HepG2 (cell line): ENCODE measurements around the gene RUSC1. TPM values are rescaled to one million over a fixed set of nuclear protein-coding genes. Genes with fewer than 3 reads are reported as not detected.

Source experiments
- ATF1 ChIP-seq: IDR thresholded peaks from 2 replicates; pipeline ENCODE4 v1.6.1; 2016; ENCODE audit warnings: mild to moderate bottlenecking, control low read depth
- CBFB ChIP-seq: sonication (generic); formaldehyde crosslinking; IDR thresholded peaks from 2 replicates; pipeline ENCODE4 v1.4.0; 2020; ENCODE audit warnings: missing genetic modification reagents
- CBX1 ChIP-seq: IDR thresholded peaks from one replicate; pipeline ENCODE4 v1.6.1; 2016; ENCODE audit warnings: antibody characterized with exemption, low read depth
- IRF2 ChIP-seq: IDR thresholded peaks from 2 replicates; pipeline ENCODE4 v1.6.1; 2018; ENCODE audit warnings: missing genetic modification reagents, missing compliant biosample characterization
- MXD4 ChIP-seq: IDR thresholded peaks from 2 replicates; pipeline ENCODE4 v1.6.1; 2016; ENCODE audit warnings: mild to moderate bottlenecking, missing biosample characterization, missing genetic modification reagents
- MYC ChIP-seq: sonication (generic); formaldehyde crosslinking; IDR thresholded peaks from 2 replicates; pipeline ENCODE4 v1.9.0; 2021; ENCODE audit warnings: missing genetic modification reagents, borderline replicate concordance
- NR2C2 ChIP-seq: sonication (generic); formaldehyde crosslinking; IDR thresholded peaks from 2 replicates; pipeline ENCODE4 v1.4.0; 2020; ENCODE audit warnings: missing genetic modification reagents, mild to moderate bottlenecking, moderate library complexity, borderline replicate concordance
- PHB2 ChIP-seq: fragments of 450-650 bp; IDR thresholded peaks from 2 replicates; pipeline ENCODE4 v1.6.1; 2018; ENCODE audit not compliant: partially characterized antibody
- PRDM4 ChIP-seq: sonication (generic); formaldehyde crosslinking; IDR thresholded peaks from 2 replicates; pipeline ENCODE4 v1.9.0; 2021; ENCODE audit warnings: missing genetic modification reagents, borderline replicate concordance
- RNF2 ChIP-seq: fragments of 450-650 bp; conservative IDR thresholded peaks from 2 replicates; pipeline ENCODE4 v1.6.1; 2016; ENCODE audit warnings: low read depth
- RORA ChIP-seq: sonication (generic); formaldehyde crosslinking; IDR thresholded peaks from 2 replicates; pipeline ENCODE4 v1.5.0; 2020; ENCODE audit warnings: mild to moderate bottlenecking, missing genetic modification reagents, moderate library complexity
- SRSF4 ChIP-seq: fragments of 200-400 bp; formaldehyde crosslinking; IDR thresholded peaks from one replicate; pipeline ENCODE4 v1.6.1; 2018; ENCODE audit warnings: mild to moderate bottlenecking, low read depth, low read length, moderate library complexity; ENCODE audit not compliant: poor library complexity, severe bottlenecking
- TEAD3 ChIP-seq: optimal IDR thresholded peaks from 2 replicates; pipeline ENCODE3; 2016; ENCODE audit warnings: borderline replicate concordance
- ZBTB7B ChIP-seq: sonication (generic); formaldehyde crosslinking; IDR thresholded peaks from 2 replicates; pipeline ENCODE4 v1.4.0; 2020; ENCODE audit warnings: missing genetic modification reagents
- ZFP90 ChIP-seq: sonication (generic); formaldehyde crosslinking; IDR thresholded peaks from 2 replicates; pipeline ENCODE4 v1.8.0; 2022; ENCODE audit warnings: missing genetic modification reagents, mild to moderate bottlenecking, inconsistent platforms, borderline replicate concordance
- ZNF263 ChIP-seq: sonication (generic); formaldehyde crosslinking; IDR thresholded peaks from 2 replicates; pipeline ENCODE4 v1.4.0; 2020; ENCODE audit warnings: missing genetic modification reagents
- ZNF547 ChIP-seq: sonication (generic); formaldehyde crosslinking; IDR thresholded peaks from 2 replicates; pipeline ENCODE4 v1.5.1; 2020; ENCODE audit warnings: mild to moderate bottlenecking, missing genetic modification reagents
- ZNF567 ChIP-seq: sonication (generic); formaldehyde crosslinking; IDR thresholded peaks from 2 replicates; pipeline ENCODE4 v1.8.1; 2023; ENCODE audit warnings: mild to moderate bottlenecking, missing genetic modification reagents, borderline replicate concordance
- ZNF570 ChIP-seq: sonication (generic); formaldehyde crosslinking; IDR thresholded peaks from 2 replicates; pipeline ENCODE4 v1.4.0; 2020; ENCODE audit warnings: mild to moderate bottlenecking, missing genetic modification reagents, borderline replicate concordance
- ZNF816 ChIP-seq: sonication (generic); formaldehyde crosslinking; IDR thresholded peaks from 2 replicates; pipeline ENCODE4 v1.8.0; 2022; ENCODE audit warnings: missing genetic modification reagents, mild to moderate bottlenecking, borderline replicate concordance
- polyA plus RNA-seq, 8 experiments: library from polyadenylated mRNA; depleted of rRNA in 3 of 8; stranded (reverse) in 7 of 8; unstranded in 1 of 8; fragments of >200 nt; fragmentation: Illumina TruSeq in 4 of 8; extraction: Trizol in 4 of 8; gene quantifications; 2 replicates each; pipeline versions ENCODE4 v1.2.1 to v1.2.3, GENCODE V29; 2011 to 2016; ENCODE audit warnings: low read depth in 4 of 8, missing spikeins in 1 of 8, mixed read lengths in 1 of 8; ENCODE audit not compliant: insufficient read depth in 1 of 8
- total RNA-seq, 5 experiments: library from RNA; depleted of rRNA; stranded (reverse); fragments of >200 nt; fragmentation: Illumina TruSeq; extraction: Trizol; gene quantifications; 2 replicates each; pipeline ENCODE4 v1.2.3, GENCODE V29; 2016; ENCODE audit warnings: low read depth in 1 of 5
- TF ChIP-seq, protein P1 (sequence below): sonication (generic); formaldehyde crosslinking; IDR thresholded peaks from 2 replicates; pipeline ENCODE4 v1.8.0; 2022; ENCODE audit warnings: mild to moderate bottlenecking, missing genetic modification reagents, borderline replicate concordance
- TF ChIP-seq, protein P2 (sequence below): IDR thresholded peaks from 2 replicates; pipeline ENCODE4 v1.6.1; 2016; ENCODE audit warnings: mild to moderate bottlenecking, missing biosample characterization, missing genetic modification reagents

RUSC1 gene
- total and polyA plus RNA-seq, 2 of the 13 experiments (the other 11 are each of a cell fraction or from before 2014, with no cell fraction given) = 18.7 to 20.4 TPM

- TF ChIP-seq MYC (CRISPR knock-in tag) = peak; percentile 98
- peak; percentile 86 for TF ChIP-seq TEAD3 (CRISPR knock-in tag)
- TF ChIP-seq ZNF570 (CRISPR knock-in tag) = no peak
- TF ChIP-seq MXD4 (CRISPR knock-in tag) = peak; percentile 86
- TF ChIP-seq ZNF263 (CRISPR knock-in tag) = no peak
- peak; percentile 84 for TF ChIP-seq NR2C2 (CRISPR knock-in tag)
- TF ChIP-seq ZBTB7B = 0 out of 2 replicates have a peak, but pooled peaks have one; percentile 59
- TF ChIP-seq, protein P1, sequence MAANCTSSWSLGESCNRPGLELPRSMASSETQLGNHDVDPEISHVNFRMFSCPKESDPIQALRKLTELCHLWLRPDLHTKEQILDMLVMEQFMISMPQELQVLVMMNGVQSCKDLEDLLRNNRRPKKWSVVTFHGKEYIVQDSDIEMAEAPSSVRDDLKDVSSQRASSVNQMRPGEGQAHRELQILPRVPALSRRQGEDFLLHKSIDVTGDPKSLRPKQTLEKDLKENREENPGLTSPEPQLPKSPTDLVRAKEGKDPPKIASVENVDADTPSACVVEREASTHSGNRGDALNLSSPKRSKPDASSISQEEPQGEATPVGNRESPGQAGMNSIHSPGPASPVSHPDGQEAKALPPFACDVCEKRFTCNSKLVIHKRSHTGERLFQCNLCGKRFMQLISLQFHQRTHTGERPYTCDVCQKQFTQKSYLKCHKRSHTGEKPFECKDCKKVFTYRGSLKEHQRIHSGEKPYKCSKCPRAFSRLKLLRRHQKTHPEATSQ (CRISPR knock-in tag) = 0 out of 2 replicates have a peak, but pooled peaks have one; percentile 61
- peak; percentile 56; the same call in 1 of the 2 replicates for TF ChIP-seq IRF2 (CRISPR knock-in tag)
- no peak for TF ChIP-seq PRDM4 (CRISPR knock-in tag)
- no peak; the same call in 1 of the 2 replicates for TF ChIP-seq ZNF816 (CRISPR knock-in tag)
- peak; percentile 47 for TF ChIP-seq CBX1
- no peak for TF ChIP-seq PHB2
- TF ChIP-seq ZNF567 = 0 out of 2 replicates have a peak, but pooled peaks have one; percentile 92
- TF ChIP-seq RNF2 = peak; percentile 64; the same call in 1 of the 2 replicates
- TF ChIP-seq CBFB (CRISPR knock-in tag) = peak; percentile 59; the same call in 1 of the 2 replicates
- TF ChIP-seq RORA (CRISPR knock-in tag) = no peak
- TF ChIP-seq ATF1 = peak; percentile 44; the same call in 1 of the 2 replicates
- peak; percentile 83 for TF ChIP-seq ZNF547 (CRISPR knock-in tag)
- no peak; the same call in 1 of the 2 replicates for TF ChIP-seq ZFP90
- TF ChIP-seq SRSF4 = no peak
- TF ChIP-seq, protein P2, sequence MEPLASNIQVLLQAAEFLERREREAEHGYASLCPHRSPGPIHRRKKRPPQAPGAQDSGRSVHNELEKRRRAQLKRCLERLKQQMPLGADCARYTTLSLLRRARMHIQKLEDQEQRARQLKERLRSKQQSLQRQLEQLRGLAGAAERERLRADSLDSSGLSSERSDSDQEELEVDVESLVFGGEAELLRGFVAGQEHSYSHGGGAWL = peak; percentile 74; the same call in 1 of the 2 replicates
Measured at GRCh38 chr1:155273343-155274245, 47.1 kb upstream of the RUSC1 start, which contains the start of gene CLK2 (continued).
